Measurements from ENCODE around the gene CMAS.
"Not testable (repeated sequence)": the region's sequence is repeated elsewhere in the genome, so short reads cannot be mapped to it uniquely, and the experiment has no call there.

CMAS gene

DNA sequence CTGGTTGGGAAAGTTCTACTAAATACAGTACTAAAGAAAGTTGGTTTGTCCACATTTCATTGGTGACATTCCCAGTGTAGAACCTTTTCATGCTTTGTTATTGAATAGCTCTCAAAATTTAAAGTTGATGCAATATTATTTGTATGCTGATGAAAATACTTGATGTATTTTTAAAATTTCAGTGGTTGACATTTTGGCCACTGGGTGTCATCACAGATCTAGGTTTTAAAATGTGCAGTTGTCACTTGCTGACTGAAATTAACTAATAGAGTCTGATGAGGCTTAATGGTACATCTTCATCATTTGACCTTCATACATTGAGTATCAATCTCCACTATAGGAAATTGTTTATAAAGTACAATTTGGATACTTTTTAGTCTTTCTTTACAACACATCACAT is 37.1 kb downstream of the CMAS start:
- no peak overlapping the region for H3K4me3 ChIP-seq (replicated peaks in 1 of 2; ENCODE audit: low read depth in 2 of 2, low read length in 2 of 2)
- TF ChIP-seq, protein P1, sequence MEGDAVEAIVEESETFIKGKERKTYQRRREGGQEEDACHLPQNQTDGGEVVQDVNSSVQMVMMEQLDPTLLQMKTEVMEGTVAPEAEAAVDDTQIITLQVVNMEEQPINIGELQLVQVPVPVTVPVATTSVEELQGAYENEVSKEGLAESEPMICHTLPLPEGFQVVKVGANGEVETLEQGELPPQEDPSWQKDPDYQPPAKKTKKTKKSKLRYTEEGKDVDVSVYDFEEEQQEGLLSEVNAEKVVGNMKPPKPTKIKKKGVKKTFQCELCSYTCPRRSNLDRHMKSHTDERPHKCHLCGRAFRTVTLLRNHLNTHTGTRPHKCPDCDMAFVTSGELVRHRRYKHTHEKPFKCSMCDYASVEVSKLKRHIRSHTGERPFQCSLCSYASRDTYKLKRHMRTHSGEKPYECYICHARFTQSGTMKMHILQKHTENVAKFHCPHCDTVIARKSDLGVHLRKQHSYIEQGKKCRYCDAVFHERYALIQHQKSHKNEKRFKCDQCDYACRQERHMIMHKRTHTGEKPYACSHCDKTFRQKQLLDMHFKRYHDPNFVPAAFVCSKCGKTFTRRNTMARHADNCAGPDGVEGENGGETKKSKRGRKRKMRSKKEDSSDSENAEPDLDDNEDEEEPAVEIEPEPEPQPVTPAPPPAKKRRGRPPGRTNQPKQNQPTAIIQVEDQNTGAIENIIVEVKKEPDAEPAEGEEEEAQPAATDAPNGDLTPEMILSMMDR (IDR thresholded peaks at IDR 0.05; ENCODE audit: low read depth, low read length) = peak; percentile 32

DNA sequence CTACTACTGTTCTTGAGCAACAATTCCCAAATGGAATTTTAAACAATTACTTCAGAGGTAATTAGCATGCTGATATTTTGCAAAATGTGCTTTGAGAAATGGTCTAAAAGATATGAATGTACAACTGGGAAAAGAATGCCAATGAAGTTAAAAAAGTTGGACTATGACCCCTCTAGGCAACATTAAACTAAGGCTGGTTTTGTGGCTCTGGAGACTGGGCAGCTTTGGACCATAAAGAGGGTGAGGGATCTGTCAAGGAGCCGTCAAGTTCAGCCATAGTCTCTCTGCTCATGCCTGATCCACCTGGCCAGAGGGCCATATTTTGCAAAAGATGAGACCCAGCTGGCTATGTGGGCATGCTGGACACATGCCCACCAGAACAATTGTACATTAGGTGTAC is 38.8 kb downstream of the CMAS start:
- TF ChIP-seq, protein P1 (IDR thresholded peaks at IDR 0.05; ENCODE audit: low read depth, low read length) = no peak
- DNase-seq (ENCODE audit: low read depth in 2 of 2) = no peak
- H3K4me3 ChIP-seq (replicated peaks in 1 of 2; ENCODE audit: low read depth in 2 of 2, low read length in 2 of 2) = no peak overlapping the region

More for the DNA sequence above, 37.1 kb downstream of the CMAS start:
- DNase-seq (ENCODE audit: low read depth in 2 of 2) = peak; percentile 54 to 56

DNA sequence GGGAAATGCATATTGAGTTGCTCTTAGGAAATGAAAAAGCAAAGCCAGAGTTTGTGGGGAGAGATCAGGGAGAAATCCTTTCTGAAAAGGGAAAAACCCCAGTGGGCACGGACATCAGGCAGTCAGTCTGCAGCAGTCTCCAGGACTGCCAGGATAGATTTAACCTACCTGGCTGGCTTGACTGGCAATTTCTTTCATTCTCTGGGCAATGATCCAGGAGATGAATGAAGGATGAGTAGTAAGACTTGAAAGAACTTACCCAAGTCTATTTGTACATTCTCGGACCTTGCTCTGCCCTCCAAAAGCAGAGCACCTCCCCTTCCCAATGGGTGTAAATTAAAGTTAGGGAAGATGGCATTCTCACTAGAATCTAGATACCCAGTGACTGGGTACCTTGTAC is 42.9 kb downstream of the CMAS start:
- DNase-seq (ENCODE audit: low read depth in 2 of 2) = no peak
- no peak overlapping the region for H3K4me3 ChIP-seq (replicated peaks in 1 of 2; ENCODE audit: low read depth in 2 of 2, low read length in 2 of 2)
- TF ChIP-seq, protein P1 (IDR thresholded peaks at IDR 0.05; ENCODE audit: low read depth, low read length) = no peak

DNA sequence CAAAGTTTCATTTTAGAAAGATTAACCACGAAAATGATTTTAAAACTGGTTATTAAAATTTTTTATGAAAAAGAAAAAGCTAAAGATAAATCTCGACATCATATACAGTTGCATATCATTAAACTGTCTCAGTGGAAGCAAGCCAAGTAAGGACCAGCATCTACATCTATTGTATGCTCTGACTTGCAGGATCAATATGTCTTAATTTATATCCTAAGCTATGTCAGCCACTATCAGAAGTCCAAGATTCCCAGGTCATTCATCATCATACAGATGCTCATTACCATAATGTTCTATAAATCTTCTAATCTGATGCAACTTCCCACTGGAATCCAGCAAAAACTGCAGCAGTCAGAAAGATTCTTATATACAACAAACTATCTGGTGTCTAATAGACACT is 43.5 kb downstream of the CMAS start:
- H3K4me3 ChIP-seq (replicated peaks in 1 of 2; ENCODE audit: low read depth in 2 of 2, low read length in 2 of 2) = no peak overlapping the region
- TF ChIP-seq, protein P1 (IDR thresholded peaks at IDR 0.05; ENCODE audit: low read depth, low read length) = no peak
- DNase-seq (ENCODE audit: low read depth in 2 of 2) = no peak

DNA sequence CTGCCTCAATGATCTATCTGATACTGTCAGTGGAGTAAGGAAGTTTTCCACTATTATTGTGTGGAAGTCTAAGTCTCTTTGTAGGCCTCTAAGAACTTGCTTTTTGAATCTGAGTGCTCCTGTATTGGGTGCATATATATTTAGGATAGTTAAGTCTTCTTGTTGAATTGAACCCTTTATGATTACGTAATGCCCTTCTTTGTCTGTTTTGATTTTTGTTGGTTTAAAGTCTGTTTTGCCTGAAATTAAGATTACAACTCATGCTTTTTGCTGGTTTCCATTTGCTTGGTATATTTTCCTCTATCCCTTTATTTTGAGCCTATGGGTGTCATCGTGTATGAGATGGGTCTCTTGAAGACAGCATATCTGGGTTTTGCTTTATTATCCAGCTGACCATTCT is 53.0 kb downstream of the CMAS start:
- DNase-seq (ENCODE audit: low read depth in 2 of 2); H3K4me3 ChIP-seq (replicated peaks in 1 of 2; ENCODE audit: low read depth in 2 of 2, low read length in 2 of 2): not testable (repeated sequence)

DNA sequence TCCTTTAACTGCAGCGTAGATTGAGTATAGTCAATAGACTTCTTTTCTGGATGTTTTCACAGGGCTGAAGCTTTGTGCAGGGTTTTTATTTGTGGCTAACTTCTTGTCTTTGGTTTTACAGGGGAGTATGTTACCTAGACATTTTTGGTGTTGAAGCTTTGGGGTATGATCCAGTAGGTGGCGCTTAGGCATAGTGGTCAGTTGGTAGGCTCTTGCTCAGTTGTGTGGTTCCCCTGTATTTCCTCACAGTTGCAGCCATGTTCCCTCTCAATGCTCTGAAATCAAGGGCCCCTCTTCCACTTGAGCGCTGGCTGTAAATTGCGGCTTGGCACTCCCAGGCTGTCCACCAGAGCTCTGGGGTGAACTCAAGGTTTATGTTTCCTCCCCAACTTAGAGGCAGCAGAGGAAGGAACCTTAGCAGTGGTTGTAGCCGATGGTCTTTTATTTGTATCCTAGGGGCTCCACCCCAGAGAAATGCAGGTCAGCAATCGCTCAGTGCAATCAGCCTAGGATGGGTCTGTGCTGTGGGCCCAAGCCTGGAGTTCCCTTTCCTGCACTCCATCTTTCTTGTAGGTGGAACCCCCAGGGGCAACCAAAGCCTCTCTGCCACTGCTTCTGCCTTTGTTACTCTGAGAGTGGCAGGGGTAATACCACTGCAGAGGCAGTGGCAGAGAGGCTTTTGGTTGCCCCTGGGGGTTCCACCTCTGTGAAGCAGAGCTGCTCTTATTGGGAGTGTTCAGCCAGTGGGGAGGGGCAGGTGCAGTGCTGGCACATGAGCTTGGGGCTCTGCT is 55.1 kb downstream of the CMAS start:
- DNase-seq (ENCODE audit: low read depth in 2 of 2) = peak; percentile 78 to 89
- H3K4me3 ChIP-seq (replicated peaks in 1 of 2; ENCODE audit: low read depth in 2 of 2, low read length in 2 of 2) = no peak overlapping the region
- TF ChIP-seq, protein P1 (IDR thresholded peaks at IDR 0.05; ENCODE audit: low read depth, low read length) = peak; percentile 79

DNA sequence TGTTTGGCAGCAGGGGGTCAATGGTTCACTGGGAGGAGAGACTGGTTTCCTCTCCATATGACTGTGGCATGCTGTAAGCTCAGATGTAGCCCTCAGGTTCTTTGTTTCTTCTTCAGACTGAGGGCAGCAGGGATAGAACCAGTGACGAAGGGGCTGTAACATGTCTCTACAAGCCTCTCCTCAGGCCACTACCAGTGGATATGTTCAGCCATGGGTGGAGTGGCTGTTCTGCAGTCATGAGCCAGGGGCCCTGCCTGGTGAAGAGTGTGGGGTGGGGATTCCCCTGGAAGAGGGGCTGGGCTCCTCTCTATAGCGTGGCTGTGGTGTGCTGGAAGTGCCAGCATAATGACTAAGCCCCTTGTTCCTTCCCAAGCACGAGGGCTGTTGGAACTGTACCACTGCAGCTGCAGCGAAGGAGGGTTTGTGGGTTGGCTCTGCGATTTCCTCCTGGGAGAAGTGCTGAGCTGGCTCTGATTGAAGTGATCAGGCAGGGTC is 55.8 kb downstream of the CMAS start:
- TF ChIP-seq, protein P1 (IDR thresholded peaks at IDR 0.05; ENCODE audit: low read depth, low read length) = no peak
- peak; percentile 81 to 86 for DNase-seq (ENCODE audit: low read depth in 2 of 2)

More for the DNA sequence above, 55.8 kb downstream of the CMAS start:
- no peak overlapping the region for H3K4me3 ChIP-seq (replicated peaks in 1 of 2; ENCODE audit: low read depth in 2 of 2, low read length in 2 of 2)

Measured in cardiac fibroblast (primary cell).